Gastroesophageal sphincter (tissue), 4 donors: Measurements from ENCODE around the gene SIGLEC1. TPM values are rescaled to one million over a fixed set of nuclear protein-coding genes. Genes with fewer than 3 reads are reported as not detected.

Source experiments
- ATAC-seq: fragments of 150-250 bp; one replicate; pipeline ENCODE4 v1.9.1; 2016; ENCODE audit warnings: mild to moderate bottlenecking, moderate library complexity
- H3K27ac ChIP-seq, 4 donors: fragments of 200-600 bp; sonication (generic) in 3 of 4; 1 replicate in 3 of 4; 2 replicates in 1 of 4; pipeline ENCODE4 v1.5.1; 2016 to 2019
- H3K27me3 ChIP-seq: fragments of 200-600 bp; sonication (generic); one replicate; pipeline ENCODE4 v1.5.1; 2019
- H3K36me3 ChIP-seq, 2 donors: fragments of 200-600 bp; sonication (generic); one replicate each; pipeline ENCODE4 v1.5.1; 2019; ENCODE audit warnings: control low read depth in 1 of 2
- H3K4me1 ChIP-seq, 3 donors: fragments of 200-600 bp; sonication (generic); 1 replicate in 2 of 3; 2 replicates in 1 of 3; pipeline ENCODE4 v1.5.1; 2016 to 2019; ENCODE audit warnings: control low read depth in 2 of 3
- H3K4me3 ChIP-seq, 2 donors: fragments of 200-600 bp; sonication (generic); one replicate each; pipeline ENCODE4 v1.5.1; 2019; ENCODE audit warnings: mild to moderate bottlenecking in 1 of 2, moderate library complexity in 1 of 2
- H3K9me3 ChIP-seq, 3 donors: fragments of 200-600 bp; sonication (generic); one replicate each; pipeline ENCODE4 v1.5.1; 2017 to 2019; ENCODE audit warnings: control low read depth in 2 of 3
- CTCF ChIP-seq, 4 experiments: fragments of 200-600 bp in 2 of 4; fragments of 450-650 bp in 2 of 4; sonication (generic) in 1 of 4; IDR thresholded peaks; one replicate each; pipeline ENCODE4 v1.5.1; 2017 to 2019; ENCODE audit warnings: antibody characterized with exemption in 4 of 4, mild to moderate bottlenecking in 2 of 4, moderate library complexity in 2 of 4
- EP300 ChIP-seq: sonication (generic); formaldehyde crosslinking; IDR thresholded peaks from one replicate; pipeline ENCODE4 v1.6.1; 2017; ENCODE audit warnings: antibody characterized with exemption, mild to moderate bottlenecking
- POLR2A ChIP-seq, 2 donors: fragments of 450-650 bp; IDR thresholded peaks; one replicate each; pipeline ENCODE4 v1.6.1; 2017; ENCODE audit warnings: antibody characterized with exemption in 2 of 2, mild to moderate bottlenecking in 2 of 2, moderate library complexity in 1 of 2
- POLR2AphosphoS5 ChIP-seq: sonication (generic); formaldehyde crosslinking; IDR thresholded peaks from one replicate; pipeline ENCODE4 v1.6.1; 2017; ENCODE audit warnings: antibody characterized with exemption
- WGBS, 2 donors: methylation state at CpG; one replicate each; pipeline ENCODE4 v1.1.5; 2018; ENCODE audit warnings: low coverage in 1 of 2; 5-methylcytosine and 5-hydroxymethylcytosine counted together
- total RNA-seq, 4 donors: library from RNA; depleted of rRNA; stranded (reverse); fragments of >200 nt; gene quantifications; one replicate each; pipeline ENCODE4 v1.1.0, GENCODE V29; 2016

Gene SIGLEC1
- total RNA-seq, 4 donors from 2014 or later = 10.1 to 17.2 (median 11.9) TPM

- TF ChIP-seq EP300 (no peak), POLR2AphosphoS5 (no peak), CTCF (IDR thresholded peaks at IDR 0.05) (no peak), POLR2A (IDR thresholded peaks at IDR 0.05) (no peak)
- no peak overlapping the region for H3K4me3 ChIP-seq
- H3K27me3 ChIP-seq = peaks cover 24% of the 10 kb centered on the region
- 80% methylated on average over 1 of the region's 7 CpGs; no CpG with 5 or more reads in 1 of the 2 donors for WGBS, 2 donors
- H3K9me3 ChIP-seq = no peaks in the 10 kb centered on the region
- H3K27ac ChIP-seq = no peak overlapping the region
- H3K4me1 ChIP-seq = peaks cover 0 to 35% (median 0%) of the 10 kb centered on the region in 3 donors
- peaks cover 0 to 8% of the 10 kb centered on the region in 2 donors for H3K36me3 ChIP-seq
- no peak for ATAC-seq
These were observed 29.5 kb upstream of the SIGLEC1 start for GRCh38 chr20:3741836-3742458.

GRCh38 chr20:3740615-3741301 is 28.4 kb upstream of the SIGLEC1 start:
- WGBS, 2 donors = 86 to 100% methylated on average over 2 to 5 of the region's 15 CpGs
- no peak for TF ChIP-seq POLR2AphosphoS5
- Histone ChIP-seq H3K27me3 (peaks cover 21% of the 10 kb centered on the region), H3K27ac (peak overlapping the region in 2 of 4 donors; percentile 66), H3K4me3 (no peak overlapping the region), H3K9me3 (no peaks in the 10 kb centered on the region), H3K4me1 (peaks cover 0 to 35% (median 0%) of the 10 kb centered on the region in 3 donors), H3K36me3 (peaks cover 0 to 8% of the 10 kb centered on the region in 2 donors)
- no peak for ATAC-seq

- no peaks in the 10 kb centered on the region for H3K9me3 ChIP-seq
- H3K4me1 ChIP-seq = peaks cover 0 to 34% (median 0%) of the 10 kb centered on the region in 3 donors
- TF ChIP-seq EP300 (no peak), POLR2A (IDR thresholded peaks at IDR 0.05) (no peak), CTCF (IDR thresholded peaks at IDR 0.05) (no peak), POLR2AphosphoS5 (no peak)
- peaks cover 0 to 4% of the 10 kb centered on the region in 2 donors for H3K36me3 ChIP-seq
- no peak for ATAC-seq
- peaks cover 13% of the 10 kb centered on the region for H3K27me3 ChIP-seq
- peak overlapping the region in 3 of 4 donors; percentile 59 to 66 (median 66) for H3K27ac ChIP-seq
- no peak overlapping the region for H3K4me3 ChIP-seq
- WGBS, 2 donors = 14% methylated on average over 1 of the region's 7 CpGs; no CpG with 5 or more reads in 1 of the 2 donors
These were observed 27.6 kb upstream of the SIGLEC1 start for GRCh38 chr20:3739926-3740451.

- H3K27ac ChIP-seq = peak overlapping the region in 3 of 4 donors; percentile 59 to 66 (median 66)
- peaks cover 7% of the 10 kb centered on the region for H3K27me3 ChIP-seq
- H3K9me3 ChIP-seq = no peaks in the 10 kb centered on the region
- H3K4me3 ChIP-seq = no peak overlapping the region
- 69 to 70% methylated on average over 2 to 7 of the region's 19 CpGs for WGBS, 2 donors
- TF ChIP-seq EP300 (no peak), POLR2AphosphoS5 (no peak), CTCF (IDR thresholded peaks at IDR 0.05) (no peak), POLR2A (IDR thresholded peaks at IDR 0.05) (no peak)
- H3K4me1 ChIP-seq = peaks cover 0 to 30% (median 0%) of the 10 kb centered on the region in 3 donors
- peak; percentile 65 for ATAC-seq
- H3K36me3 ChIP-seq = peaks cover 0 to 4% of the 10 kb centered on the region in 2 donors
These were observed 26.9 kb upstream of the SIGLEC1 start for GRCh38 chr20:3739054-3739925.
